ENCODE measurements around the gene CENPS. TPM values are rescaled to one million over a fixed set of nuclear protein-coding genes. Genes with fewer than 3 reads are reported as not detected.

Gene CENPS
- 29.2 to 32.8 TPM (median 32.1 TPM) in 5 replicates for total RNA-seq (2022; extraction: Qiagen RNA extraction; ENCODE audit: low read depth)

GRCh38 chr1:10430216-10431069, at the start of gene CENPS:
Gene CENPS (plus strand): TSS chr1:10430433. CDS start chr1:10430518, 85 bp downstream.

GRCh38 chr1:10398734-10399443, 31.3 kb upstream of the CENPS start, which contains the start of gene PGD:
Gene PGD (plus strand): TSS chr1:10399064. CDS start chr1:10399118, 54 bp downstream.

GRCh38 chr1:10449751-10450150, 19.5 kb downstream of the CENPS start, which contains the start of gene CORT:
Gene CORT (plus strand): TSS chr1:10450031. CDS start chr1:10450224, 193 bp downstream.

GRCh38 chr1:10472220-10473144, 42.2 kb downstream of the CENPS start, which contains the start of gene DFFA:
Gene DFFA (minus strand): TSS chr1:10472529. CDS start chr1:10472458, 71 bp downstream.

GRCh38 chr1:10474613-10475507, 44.6 kb downstream of the CENPS start, which contains the start of gene PEX14:
Gene PEX14 (plus strand): TSS chr1:10474950. CDS start chr1:10474967, 17 bp downstream.

Other genes with a start within 250 kb of the CENPS start
- 7.6 to 14.4 TPM (median 13.8 TPM) in 5 replicates for gene KIF1B, start 219.9 kb upstream of the CENPS start, total RNA-seq (2022; extraction: Qiagen RNA extraction; ENCODE audit: low read depth)
- gene PGD, start 31.4 kb upstream of the CENPS start, total RNA-seq (2022; extraction: Qiagen RNA extraction; ENCODE audit: low read depth), result 1,089 to 1,195 TPM (median 1,141 TPM) in 5 replicates
- gene CORT, start 19.6 kb downstream of the CENPS start, total RNA-seq (2022; extraction: Qiagen RNA extraction; ENCODE audit: low read depth), result 0.18 to 0.49 TPM (median 0.36 TPM) in 4 of 5 replicates, not detected in the other
- gene DFFA, start 42.1 kb downstream of the CENPS start, total RNA-seq (2022; extraction: Qiagen RNA extraction; ENCODE audit: low read depth), result 20.6 to 27.5 TPM (median 24.7 TPM) in 5 replicates
- gene PEX14, start 44.5 kb downstream of the CENPS start, total RNA-seq (2022; extraction: Qiagen RNA extraction; ENCODE audit: low read depth), result 11.3 to 16.1 TPM (median 15.0 TPM) in 5 replicates